Fibroblast of skin of right quadriceps (primary cell): ENCODE measurements around the gene C1QTNF6.
"Not testable (repeated sequence)": the region's sequence is repeated elsewhere in the genome, so short reads cannot be mapped to it uniquely, and the experiment has no call there.

ENCODE experiments used
- DNase-seq: peaks from one replicate; pipeline ENCODE4 v3.0.0-alpha.2; 2013

The C1QTNF6 gene

DNA sequence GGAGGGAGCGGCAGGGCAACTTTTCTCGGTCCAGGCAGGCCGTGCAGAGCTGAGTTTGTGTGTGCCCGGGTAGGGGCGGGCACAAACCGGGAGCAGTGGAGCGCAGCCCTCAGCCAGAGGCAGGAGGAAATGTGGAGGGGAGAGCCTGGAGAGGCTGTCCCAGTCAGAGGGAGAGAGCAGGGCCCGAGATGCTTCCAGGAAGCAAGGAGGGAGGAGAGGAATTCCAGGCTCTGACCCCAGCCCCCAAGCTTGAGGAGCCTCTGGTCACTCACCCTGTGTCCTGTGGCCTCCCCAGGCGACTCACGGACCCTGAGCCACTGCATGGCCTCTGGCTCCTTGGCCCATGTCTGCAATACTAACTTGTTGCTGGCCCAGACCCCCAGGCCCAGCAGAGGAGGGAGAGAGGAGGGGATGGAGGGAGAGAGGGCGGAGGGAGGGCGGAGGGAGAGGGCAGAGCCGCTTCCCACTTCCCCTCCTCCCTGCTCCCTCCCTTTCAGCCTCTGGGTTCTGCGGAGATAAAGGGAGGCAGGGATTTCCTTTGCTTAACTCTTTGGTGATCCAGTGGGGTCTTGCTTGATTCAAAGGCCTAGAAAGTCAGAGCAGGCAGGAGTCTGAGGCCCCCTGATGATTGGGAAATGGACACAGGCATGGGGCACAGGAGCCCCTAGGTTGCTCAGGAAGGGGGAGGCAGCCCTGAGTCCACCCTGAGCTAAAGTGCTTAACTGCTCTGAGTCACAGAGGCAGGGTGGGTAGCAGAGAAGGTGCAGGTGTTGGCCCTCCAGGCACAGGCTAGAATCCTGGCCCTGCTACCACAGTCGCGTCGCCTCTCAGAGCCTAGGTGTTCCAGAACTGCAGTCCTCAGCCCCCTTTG, at the start of gene C1QTNF6:
C1QTNF6 (minus strand) TSS at position 357 of the 871 bp plus-strand sequence; CDS start at position 323, 34 bp downstream.
- DNase-seq = peak; percentile 72

DNA sequence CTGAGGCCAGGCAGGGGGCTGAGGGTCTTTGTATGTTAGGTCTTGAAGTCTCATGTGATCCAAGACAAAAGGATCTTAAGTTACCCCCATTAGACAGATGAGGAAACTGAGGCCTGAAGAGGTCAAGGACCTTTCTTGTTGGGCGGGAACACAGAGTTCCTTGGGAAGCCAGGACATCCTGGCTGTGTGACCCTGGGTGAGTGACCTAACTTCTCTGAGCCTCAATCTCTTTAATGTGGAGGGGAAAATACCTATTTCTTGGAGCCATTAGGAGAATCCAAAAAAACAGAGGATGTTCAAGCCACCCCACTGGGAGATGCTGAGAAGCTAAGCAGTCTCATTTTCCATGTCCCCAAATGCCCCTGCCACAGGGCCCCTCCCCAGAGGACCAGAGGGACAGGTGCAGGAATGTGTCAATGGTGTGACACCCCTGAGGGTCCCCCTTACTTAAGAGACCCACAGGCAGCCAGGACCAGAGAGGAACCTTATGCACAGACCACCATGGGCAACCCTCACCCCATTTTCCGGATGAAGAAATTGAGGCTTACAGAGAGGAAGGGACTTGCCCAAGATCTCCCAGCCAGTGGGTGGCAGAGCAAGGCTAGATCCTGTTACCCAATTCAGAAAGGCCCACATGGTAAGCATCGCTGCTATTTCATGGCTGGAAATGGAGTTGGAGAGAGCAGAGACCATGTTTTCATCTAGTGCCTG, 48.0 kb upstream of the C1QTNF6 start:
- DNase-seq = no peak

DNA sequence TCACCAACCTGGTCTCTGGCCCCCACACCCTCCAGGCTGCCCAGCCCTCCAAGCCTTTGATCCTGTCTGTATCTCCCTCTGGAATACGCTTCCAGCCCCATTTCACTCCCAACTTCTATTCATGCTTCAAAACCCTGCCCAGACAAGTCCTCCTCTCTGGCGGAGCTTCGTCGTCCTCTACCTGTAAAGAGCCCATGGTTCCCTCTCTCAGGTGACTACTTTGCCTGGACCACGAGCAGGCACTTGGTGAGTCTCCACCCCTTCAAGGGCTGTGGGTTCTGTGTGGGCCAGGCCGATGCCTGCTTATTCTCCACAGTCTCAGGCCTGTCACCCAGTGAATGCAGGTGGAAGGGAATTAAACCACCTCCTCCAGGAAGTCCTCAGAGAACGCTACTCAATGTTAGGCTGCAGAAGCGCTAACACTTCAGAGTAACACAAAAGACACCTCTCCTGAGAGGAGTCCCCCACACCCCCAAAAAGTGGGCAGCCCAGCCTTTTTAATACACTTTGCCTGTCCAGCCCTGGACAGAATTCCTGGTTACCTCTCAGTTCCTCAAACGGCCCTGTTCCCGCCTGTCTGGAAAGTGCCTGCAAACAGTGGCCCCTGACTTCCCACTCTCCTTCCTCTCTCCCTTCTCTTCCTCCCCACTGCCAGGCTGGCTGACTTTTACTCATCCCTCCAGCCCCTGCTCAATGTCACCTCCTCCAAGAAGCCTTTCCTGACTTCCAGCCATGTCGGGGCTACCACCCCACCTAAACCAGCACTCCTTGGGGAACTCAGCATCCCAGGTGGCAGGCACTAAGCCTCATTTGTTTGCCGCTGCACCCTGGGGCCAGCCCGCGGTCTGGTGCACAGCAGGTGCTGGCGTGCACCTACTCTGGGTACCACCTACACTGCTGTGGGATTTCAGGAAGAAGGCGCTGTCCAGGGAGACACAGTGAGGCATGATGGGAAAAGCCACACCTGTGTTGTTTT, 47.0 kb upstream of the C1QTNF6 start:
- no peak for DNase-seq

DNA sequence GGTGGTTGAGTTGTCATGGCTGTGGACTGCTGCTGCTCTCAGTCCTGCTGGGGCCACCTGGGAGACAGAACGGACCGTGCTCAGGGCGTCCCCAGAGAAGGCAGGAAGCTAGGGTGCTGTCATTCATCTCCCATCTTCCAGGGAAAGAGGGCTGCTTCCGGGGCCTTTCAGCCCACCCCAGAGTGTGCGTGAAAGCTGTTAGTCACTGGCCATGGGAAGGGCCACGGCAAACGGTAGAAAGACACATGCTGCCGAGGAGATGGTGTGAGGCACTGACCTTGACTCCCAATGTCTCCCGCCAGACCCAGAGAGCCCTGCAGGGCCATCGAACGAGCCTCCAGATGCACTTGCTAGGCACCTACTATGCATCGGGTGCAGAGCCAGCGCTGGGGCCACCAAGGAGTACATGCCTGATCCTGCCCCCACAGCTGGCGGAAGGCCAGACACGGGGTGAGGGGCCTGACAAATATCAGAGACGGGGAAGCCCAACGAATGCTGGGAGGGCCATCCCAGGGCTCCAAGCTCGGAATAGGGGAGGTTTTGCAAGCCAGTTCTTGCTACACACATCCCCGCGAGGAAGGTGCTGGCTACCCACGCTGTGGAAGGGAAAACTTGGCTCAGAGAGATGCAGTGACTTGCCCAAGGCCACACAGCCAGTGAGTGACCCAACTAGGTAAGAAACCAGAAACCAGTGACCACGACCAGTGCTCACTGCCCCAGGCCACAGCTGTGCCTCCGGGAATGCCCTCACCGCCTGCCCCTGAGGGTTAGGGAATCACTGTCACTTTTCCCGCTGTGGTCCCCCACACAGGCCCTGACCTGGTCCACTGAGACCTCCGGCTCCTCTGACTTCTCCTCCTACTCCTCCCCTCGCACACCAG, 45.9 kb upstream of the C1QTNF6 start:
- no peak for DNase-seq

DNA sequence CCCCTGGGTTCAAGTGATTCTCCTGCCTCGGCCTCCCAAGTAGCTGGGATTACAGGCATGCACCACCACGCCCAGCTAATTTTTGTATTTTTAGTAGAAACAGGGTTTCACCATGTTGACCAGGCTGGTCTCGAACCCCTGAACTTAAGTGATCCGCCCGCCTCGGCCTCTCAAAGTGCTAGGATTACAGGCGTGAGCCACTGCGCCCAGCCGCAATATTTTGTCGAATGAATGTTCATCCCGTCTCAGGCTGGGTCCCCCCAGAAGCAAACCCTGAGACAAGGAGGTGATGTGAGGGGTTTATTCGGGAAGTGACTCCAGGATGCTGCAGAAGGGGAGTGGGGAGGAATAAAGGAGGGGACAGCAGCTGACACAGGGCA, 45.3 kb upstream of the C1QTNF6 start:
- DNase-seq = not testable (repeated sequence)

DNA sequence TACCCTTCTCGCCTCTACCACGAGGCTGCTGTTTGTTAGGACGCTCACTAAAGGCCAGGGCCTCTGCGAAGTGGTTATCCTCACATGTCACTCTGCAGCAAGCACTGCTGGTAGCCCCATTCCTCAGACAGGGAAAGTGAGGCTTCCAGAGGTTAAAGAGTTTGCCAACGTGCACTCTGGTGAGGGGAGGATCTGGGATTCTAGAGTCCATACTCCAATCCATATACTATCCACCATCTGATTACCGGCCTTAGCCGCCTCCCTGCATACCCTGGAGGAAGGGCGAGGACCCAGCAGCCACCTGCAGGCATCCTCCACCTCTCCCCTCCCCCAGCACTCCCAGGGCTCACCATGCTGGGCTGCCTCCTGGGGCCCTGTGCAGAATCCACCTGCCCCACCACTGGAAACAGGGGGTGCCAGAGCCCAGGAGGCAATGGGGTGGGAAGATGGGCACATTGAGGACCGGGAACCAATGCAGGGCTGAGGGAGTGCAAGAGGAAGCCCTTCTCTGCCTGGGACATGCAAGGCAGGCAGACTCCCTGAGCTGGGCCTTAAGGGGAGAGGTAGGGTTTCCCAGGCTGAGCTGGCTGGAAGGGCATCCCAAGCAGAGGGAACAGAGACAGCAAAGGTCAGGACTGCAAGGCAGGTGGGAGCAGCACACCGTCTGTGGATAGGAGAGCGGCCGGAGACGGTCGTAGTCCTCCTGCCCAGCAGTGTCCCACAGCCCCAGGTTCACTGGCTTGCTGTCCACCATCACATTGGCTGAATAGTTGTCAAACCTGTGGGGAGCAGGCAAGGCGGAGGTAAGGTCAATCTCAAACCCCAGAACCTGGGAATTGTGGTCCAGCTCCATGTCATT, 44.3 kb upstream of the C1QTNF6 start:
- DNase-seq = no peak

DNA sequence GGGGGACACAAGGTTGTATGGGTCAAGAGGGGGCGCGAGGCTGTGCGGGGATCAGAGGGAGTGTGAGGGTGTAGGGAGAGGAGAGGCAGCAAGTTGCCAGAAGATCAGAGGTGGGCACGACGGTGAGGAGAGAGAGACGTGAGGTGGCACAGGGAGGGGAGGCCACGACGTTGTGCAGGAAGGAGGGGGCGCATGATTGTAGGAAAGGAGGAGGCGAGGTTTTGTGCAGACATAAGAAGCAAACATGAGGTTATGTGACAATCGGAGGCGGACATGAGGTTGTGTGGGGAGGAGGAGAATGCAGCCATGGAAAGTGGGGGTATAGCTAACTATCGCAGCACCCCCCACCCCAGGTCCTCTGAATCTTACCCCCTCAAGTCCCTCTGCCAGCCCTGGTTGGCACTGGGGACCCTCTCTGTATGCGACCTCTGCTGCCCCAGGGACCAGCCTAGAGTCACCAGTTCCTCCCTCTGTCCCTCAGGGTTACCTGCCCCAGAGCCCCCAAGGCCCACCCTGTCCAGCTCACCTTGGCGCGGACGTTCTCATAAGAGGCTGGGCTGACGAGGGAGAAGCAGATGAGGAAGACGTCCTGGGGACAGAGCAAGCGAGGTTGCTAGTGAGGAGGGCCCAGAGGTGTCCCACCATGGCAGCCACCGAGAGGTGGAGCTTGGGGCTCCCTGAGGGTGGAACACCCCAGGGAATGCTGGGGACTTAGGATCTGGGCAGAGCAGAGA, 43.5 kb upstream of the C1QTNF6 start:
- DNase-seq = no peak

DNA sequence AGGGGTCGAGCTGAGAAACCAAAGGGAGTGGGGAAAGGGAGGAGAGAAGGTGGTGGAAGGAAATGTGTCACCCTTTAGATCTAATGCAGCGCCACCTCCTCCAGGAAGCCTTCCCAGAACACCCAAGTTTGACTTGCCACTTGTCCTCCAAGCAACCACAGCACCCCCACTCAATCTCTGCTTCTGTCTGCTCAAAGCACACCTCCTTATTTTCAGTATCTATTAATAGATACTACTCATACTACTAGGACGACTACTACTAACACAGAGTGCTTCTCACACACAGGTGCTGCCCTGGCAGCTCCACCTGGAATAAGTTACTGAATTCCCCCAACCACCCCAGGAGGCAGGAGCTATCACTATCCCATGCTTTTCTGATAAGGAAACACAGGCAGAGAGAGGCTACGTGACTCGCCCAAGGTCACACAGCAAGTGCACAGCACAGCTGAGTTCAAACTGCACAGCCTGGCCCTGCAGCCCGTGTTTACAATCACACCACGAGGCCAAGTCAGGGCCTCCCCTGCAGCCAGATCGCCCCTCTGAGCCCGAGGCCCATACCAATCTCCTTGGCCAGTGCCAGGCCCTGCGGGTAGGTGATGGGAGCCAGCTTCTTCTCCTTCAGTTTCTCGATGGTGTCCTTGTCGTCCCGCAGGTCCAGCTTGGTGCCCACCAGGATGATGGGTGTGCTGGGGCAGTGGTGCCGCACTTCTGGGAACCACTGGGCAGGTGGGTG, 42.8 kb upstream of the C1QTNF6 start:
- no peak for DNase-seq

DNA sequence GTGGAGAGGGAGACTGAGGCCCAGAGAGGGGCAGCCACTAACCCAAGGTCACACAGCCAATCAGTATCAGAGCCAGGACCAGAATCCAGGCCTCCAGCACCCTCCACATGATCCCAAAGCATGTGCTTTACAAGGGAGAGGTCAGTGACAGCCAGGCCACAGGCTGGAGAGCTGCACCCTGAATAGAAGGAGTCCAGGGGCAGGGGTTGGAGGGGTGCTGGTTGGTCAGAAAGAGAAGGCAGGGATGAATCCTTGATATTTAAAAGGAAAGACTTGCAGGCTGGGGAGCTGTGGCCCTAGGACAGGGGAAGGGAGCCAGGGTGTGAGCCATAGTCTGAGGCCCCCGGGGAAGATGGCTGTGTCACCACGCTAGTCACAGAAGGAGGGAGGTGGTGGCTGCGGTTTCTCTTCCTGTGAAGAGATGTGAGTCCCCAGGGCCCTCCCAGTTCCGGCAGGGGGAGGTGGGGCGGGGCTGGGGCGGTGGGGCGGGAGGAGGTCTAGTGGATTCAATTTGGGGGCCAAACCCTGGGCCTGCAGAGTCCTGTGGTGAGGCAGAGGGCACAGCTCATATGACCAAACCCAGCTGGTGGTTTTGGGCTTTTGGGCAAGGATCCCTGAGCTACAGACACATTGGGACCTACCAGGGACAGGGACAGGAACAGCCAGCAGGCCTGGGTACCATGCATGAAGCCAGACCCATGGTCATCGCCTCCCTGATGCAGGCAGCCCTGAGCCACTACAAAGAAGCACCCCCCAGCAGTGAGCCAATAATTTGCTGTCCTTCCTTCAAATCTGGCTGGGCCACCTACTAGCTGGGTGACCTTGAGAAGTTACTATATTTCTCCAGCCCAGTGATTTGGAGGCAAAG, 42.0 kb upstream of the C1QTNF6 start:
- peak; percentile 82 for DNase-seq

DNA sequence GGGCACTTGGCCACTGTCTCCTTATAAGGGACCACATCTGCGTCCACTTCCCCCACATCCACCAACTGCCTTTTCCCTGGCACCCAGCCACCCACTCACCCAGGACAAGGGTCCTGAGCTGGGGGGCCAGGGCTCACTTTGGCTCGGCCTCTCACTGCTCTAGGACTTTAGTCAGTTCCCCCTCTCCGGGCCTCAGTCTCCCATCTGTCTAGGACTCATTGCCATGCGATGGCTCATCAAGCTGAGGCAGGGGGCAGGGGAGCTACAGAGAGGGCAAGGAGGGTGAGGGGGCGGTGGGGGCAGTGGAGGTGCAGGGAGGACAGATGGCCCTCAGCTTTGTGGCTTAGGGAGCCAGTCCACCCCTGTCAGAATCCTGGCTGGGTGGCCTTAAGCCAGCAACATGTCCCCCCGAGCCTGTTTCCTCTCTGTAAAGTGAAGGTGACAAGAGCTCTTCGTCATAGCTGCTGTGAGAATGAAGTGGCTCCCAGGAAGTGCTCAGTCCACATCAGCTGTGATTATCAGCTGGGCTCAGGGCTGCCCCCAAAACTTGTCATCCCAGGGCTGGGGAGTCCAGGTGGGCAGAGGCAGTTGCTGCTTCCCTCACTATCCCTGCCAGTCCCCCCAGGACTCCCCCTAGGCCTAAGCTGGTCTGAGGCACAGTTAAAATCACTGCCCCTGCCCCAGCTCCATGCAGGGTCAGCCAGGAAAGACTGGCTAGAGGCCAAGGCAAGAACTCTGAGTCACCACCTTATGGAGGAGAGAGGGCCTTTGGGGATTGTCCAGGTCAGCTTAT, 41.2 kb upstream of the C1QTNF6 start:
- DNase-seq = peak; percentile 77

DNA sequence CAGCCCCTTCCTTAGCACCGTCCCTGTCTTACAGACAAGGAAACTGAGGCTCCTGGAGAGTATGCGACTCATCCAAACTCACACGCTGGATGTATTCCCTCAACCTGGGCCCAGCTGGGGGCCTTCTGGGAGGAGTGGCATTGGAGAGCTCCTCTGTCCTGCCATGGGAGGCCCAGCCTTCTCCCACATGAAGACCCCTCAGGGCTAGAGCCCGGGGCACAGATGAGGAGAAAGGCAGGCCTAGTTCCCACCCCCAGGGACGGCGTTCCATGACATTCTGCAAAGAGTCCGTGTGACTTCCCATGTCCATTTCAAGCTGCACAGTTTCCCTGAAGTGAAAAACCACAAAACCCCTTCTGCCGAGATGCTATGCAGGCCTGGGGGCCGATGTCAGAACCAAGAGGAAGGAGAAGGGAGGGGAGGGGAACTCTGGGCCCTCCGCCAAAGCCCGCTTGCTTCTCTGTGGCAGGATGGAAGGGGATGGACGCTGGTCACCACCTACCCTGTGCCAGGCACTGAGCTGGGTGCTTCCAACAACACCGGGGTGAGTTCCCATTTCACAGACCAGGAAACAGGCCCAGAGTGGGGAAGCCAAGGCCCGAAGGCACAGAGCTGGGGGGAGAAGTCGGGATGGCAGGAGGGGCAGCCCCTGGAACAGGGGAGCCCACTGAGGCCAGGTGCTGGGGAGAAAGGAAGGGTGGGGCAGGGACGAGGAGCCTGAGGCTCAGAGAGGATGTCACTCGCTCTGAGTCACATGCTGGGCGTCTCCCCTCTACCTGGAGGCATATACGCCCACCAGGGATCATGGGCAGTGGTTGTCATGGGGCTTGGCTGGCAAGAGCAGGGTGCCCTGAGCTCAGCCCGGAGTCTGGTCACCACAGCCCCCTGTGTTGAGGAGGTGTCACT, 40.3 kb upstream of the C1QTNF6 start:
- DNase-seq = peak; percentile 77

DNA sequence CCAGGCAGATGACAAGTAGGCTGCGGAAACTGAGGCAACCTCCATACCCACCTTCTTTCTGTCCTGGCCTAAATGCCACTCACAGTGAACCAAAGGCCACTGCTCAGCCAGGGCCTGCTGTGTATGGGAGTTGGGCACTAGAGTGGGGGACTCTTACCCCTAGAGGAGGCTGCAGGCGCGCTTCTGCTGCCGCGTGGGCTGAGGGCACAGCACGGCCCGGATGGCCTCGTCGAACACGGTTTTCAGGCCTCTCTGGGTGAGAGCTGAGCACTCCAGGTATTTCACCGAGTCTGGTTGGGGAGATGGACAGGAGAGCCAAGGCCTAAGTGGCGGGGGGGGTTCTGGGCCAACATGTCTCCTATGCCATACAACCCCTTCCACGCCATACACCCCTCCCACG, 38.5 kb upstream of the C1QTNF6 start:
- no peak for DNase-seq

DNA sequence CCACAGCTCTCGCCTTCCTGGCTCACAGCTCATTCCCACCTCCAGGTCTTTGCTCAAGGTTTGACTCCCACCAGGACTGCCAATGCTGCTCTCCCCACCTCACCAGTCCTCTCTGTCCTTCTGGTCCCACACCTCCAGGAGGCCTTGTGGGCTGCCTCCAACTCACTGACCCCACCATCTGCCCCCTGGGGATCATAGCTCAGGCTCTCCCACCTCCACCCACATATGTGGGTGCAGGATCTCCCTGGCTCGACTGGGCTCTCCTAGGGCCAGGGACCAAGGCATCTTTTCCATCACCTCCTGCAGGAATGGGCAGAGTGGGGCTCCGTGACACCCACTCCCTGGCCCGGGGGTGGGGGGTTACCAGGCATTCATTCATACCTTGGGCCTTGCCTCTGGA, 38.0 kb upstream of the C1QTNF6 start:
- no peak for DNase-seq

DNA sequence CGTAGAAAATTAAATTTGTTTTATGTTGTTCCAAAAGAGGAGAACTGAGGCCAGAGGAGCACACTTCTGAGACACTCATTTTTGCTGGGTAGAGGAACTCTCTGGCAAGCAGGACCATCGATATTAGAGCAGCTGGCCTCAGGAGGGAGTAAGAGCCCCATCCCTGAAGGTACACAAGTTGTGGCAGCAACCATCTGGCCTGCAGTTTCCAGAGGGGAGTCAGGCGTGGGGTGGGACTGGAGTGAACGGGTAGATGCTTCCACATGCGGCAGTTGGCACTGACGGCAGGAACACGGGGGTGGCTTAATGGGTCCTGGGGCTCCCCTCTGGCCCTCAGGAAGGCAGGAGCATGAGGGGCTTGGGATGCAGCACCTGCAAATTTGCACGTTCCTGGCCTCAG, 37.4 kb upstream of the C1QTNF6 start:
- no peak for DNase-seq

DNA sequence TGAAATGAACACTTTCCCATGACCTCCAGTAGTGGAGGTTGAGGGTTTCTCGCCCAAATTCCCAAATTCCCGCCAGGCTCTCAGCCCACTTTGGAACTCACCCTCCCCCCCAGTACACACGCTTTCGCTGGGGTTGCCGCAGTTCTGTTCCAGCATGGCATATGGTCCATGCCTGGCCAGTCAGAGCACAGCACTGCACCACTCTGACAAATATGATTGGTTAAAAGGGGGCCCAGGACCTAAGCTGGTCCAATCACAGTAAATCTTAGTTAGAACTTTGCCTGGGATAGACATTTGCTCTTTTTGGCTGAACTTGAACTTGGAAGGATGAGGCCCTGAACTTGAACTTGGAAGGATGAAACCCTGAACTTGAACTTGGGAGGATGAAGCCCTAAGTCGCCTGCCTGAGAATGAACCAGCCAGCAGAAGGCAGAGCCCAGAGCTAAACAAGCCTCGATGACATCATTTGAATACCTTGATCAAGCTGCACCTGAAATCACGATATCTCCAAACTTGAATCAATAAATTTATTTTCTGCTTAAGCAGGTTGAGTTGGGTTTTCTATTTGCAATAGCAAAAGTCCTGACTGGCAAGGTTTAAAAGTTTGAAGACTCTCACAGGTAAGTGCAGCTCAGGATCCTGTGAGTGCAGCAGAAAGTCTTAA, 36.8 kb upstream of the C1QTNF6 start:
- no peak for DNase-seq

DNA sequence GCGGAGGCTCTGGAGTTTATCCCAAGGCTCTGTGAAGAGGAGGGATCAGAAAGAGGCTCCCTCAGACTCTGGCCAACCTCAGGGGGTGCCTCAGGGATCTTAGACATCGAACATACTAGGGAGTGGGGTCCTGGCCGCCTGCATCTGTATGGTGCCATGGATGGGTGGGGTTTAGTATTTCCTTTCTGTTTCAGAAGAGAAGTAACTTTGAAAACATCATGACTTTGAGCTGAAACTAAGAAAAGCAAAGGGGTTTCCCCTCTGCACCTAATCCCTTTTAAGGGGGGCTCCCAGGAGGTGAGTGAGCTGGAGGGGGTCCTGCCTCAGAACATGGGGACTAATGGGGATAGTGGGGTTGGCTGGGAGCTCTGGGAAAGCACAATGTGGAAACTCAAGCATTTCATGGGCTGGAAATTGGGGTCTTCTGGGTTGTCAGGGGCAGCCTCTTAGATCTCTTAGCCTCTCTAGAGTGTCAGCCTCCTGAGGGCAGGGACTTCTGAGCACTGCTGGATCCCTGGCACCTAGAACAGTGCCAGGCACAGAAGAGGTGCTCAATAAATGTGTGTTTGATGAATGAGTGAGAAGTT, 36.0 kb upstream of the C1QTNF6 start:
- DNase-seq = no peak
